ENCODE results near the gene ST8SIA3.

DNA sequence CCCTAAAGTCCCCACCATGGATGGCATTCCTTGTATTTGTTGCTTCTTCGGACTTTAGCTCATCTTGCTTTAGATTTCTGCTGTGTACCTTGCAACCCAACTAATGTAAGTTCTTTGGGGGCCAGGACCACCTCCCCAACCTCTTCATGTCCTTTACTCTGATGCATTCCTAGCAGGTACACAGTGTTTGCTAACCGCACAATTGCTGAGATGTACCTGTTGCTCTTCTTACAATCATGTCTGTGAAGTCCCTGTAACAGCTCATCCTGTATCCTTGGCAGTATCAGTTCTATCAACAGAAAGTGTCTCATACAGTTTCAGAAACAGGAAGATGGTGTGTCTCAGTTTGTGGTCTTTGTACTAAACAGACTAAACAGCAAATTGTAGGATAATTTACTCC is 24.1 kb downstream of the ST8SIA3 start:
- TF ChIP-seq, protein P1, sequence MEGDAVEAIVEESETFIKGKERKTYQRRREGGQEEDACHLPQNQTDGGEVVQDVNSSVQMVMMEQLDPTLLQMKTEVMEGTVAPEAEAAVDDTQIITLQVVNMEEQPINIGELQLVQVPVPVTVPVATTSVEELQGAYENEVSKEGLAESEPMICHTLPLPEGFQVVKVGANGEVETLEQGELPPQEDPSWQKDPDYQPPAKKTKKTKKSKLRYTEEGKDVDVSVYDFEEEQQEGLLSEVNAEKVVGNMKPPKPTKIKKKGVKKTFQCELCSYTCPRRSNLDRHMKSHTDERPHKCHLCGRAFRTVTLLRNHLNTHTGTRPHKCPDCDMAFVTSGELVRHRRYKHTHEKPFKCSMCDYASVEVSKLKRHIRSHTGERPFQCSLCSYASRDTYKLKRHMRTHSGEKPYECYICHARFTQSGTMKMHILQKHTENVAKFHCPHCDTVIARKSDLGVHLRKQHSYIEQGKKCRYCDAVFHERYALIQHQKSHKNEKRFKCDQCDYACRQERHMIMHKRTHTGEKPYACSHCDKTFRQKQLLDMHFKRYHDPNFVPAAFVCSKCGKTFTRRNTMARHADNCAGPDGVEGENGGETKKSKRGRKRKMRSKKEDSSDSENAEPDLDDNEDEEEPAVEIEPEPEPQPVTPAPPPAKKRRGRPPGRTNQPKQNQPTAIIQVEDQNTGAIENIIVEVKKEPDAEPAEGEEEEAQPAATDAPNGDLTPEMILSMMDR (IDR thresholded peaks at IDR 0.05; ENCODE audit: low read depth, low read length) = no peak
- TF ChIP-seq EZH2phosphoT487 (IDR thresholded peaks at IDR 0.05; ENCODE audit: low read depth) = no peak
